ENCODE measurements around the gene DND1. TPM values are rescaled to one million over a fixed set of nuclear protein-coding genes. Genes with fewer than 3 reads are reported as not detected.
"Not testable (repeated sequence)": the region's sequence is repeated elsewhere in the genome, so short reads cannot be mapped to it uniquely, and the experiment has no call there.

The DND1 gene
- total RNA-seq, 2 experiments from 2014 or later, result 2.1 to 3.0 TPM

DNA sequence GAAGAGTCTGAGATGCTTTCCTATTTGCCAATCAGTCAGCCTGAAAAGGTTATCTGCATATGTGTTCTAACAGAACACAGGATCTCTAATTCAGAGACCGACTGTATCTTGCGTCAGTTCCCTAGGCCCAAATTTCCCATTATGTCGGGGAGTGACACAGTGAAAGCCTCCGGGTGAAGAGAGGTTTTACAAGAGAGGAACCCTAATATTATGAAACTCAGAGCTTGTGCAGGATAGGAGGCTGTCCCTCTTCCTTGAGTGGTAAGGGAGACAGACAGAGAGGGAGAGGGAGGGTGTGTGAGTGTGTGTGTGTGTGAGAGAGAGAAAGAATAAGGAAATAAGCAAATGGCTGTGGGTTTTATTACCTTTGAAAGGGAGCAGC lies 42.3 kb downstream of the DND1 start:
- Mint-ChIP-seq H3K4me1 (peaks cover 31% of the 10 kb centered on the region), H3K4me3 (no peak overlapping the region), H3K36me3 (ENCODE audit: low read depth) (no peaks in the 10 kb centered on the region), H3K27ac (no peak overlapping the region), H3K27me3 (peaks cover 14% of the 10 kb centered on the region), H3K9me3 (ENCODE audit: low read depth) (no peaks in the 10 kb centered on the region)
- ATAC-seq (no peak), DNase-seq (no peak)
- ChIA-PET POLR2A (no interaction called here), CTCF (interaction anchor here (0.9 to 2.0 kb wide), 3 partner anchors 8 to 66 kb away, joined by 3 to 6 read pairs (median 5); partner anchors contain the start of genes IK, NDUFA2 and TMCO6)
- intact Hi-C loops (cut with DNase I, micrococcal nuclease), result no loop called here

DNA sequence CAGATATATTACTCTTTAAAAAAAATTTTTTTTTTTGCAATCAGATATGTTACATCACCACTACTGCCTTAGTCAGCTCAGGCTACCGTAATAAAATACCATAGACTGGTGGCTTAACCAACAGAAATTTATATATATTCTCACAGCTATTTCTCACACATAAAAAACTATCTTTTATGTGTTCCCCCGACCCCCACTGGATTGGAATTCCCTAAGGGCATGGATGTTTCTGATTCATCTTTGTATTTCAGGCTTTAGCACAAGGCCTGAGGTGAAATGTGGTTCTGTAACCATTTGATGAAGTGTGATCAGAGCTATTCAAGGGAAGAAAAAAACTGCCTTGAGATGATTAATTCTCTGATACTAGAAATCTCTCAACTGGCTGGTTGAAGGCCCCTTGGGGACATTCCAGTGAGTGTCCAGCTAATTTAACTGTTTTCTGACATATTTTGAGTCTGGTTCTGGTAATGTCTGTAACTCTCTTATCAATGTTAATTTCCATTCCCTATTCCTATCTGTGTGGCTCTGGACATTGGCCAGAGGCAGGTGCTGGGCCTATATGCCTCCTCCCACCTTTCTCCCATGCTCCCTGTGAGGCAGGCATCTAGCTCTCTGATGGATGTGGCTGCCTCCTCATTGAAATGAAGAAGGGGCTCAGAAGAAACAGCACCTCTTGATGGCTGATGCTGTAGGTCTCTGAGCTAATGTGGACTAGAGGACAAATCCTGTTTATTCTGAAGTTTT lies 42.9 kb downstream of the DND1 start:
- Mint-ChIP-seq H3K9me3 (ENCODE audit: low read depth) (no peaks in the 10 kb centered on the region), H3K4me3 (no peak overlapping the region), H3K36me3 (ENCODE audit: low read depth) (no peaks in the 10 kb centered on the region), H3K27me3 (peaks cover 14% of the 10 kb centered on the region), H3K27ac (no peak overlapping the region), H3K4me1 (peaks cover 28% of the 10 kb centered on the region)
- DNase-seq, result no peak
- ChIA-PET CTCF (interaction anchor here (0.7 to 1.0 kb wide), 3 partner anchors 8 to 77 kb away, joined by 3 to 6 read pairs (median 3); partner anchors contain the start of gene TMCO6), POLR2A (interaction anchor here (0.6 kb wide), 1 partner anchor 105 kb away, joined by 3 read pairs; no protein-coding TSS in a partner anchor)
- no peak for ATAC-seq
- intact Hi-C loops (cut with DNase I, micrococcal nuclease), result no loop called here

GRCh38 chr5:140628711-140629110 lies 44.7 kb downstream of the DND1 start:
- Mint-ChIP-seq H3K27ac (no peak overlapping the region), H3K27me3 (peaks cover 12% of the 10 kb centered on the region), H3K9me3 (ENCODE audit: low read depth) (no peaks in the 10 kb centered on the region), H3K36me3 (ENCODE audit: low read depth) (no peaks in the 10 kb centered on the region), H3K4me1 (peaks cover 18% of the 10 kb centered on the region), H3K4me3 (no peak overlapping the region)
- DNase-seq, result no peak
- intact Hi-C loops (cut with DNase I, micrococcal nuclease), result no loop called here
- ATAC-seq, result no peak
- ChIA-PET CTCF (interaction anchor here (0.7 kb wide), 1 partner anchor 379 kb away, joined by 4 read pairs; no protein-coding TSS in a partner anchor), POLR2A (no interaction called here)

- DNase-seq (no peak), ATAC-seq (no peak)
- ChIA-PET POLR2A (no interaction called here), CTCF (interaction anchor here (0.8 kb wide), 1 partner anchor 62 kb away, joined by 3 read pairs; no protein-coding TSS in a partner anchor)
- Mint-ChIP-seq H3K27me3 (peaks cover 9% of the 10 kb centered on the region), H3K27ac (no peak overlapping the region), H3K36me3 (ENCODE audit: low read depth) (no peaks in the 10 kb centered on the region), H3K4me1 (peaks cover 12% of the 10 kb centered on the region), H3K4me3 (no peak overlapping the region), H3K9me3 (ENCODE audit: low read depth) (no peaks in the 10 kb centered on the region)
- intact Hi-C loops (cut with DNase I, micrococcal nuclease), result no loop called here
These were observed 45.4 kb downstream of the DND1 start for GRCh38 chr5:140627972-140628371.

DNA sequence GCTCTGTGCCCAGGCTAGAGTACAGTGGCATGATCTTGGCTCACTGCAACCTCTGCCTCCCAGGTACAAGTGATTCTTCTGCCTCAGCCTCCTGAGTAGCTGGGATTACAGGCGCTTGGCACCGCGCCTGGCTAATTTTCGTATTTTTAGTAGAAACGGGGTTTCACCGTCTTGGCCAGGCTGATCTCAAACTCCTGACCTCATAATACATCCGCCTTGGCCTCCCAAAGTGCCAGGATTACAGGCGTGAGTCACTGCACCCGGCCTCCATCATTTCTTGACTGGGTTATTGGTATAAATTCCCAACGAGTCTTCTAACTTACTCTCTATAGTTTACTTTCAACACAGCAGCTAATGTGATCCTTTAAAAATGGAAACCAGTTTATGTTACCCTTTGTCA lies 48.5 kb downstream of the DND1 start:
- H3K27me3 Mint-ChIP-seq; POLR2A ChIA-PET; H3K27ac Mint-ChIP-seq; H3K9me3 Mint-ChIP-seq (ENCODE audit: low read depth); H3K4me1 Mint-ChIP-seq; ATAC-seq; DNase-seq; intact Hi-C loops (cut with DNase I, micrococcal nuclease); H3K4me3 Mint-ChIP-seq; H3K36me3 Mint-ChIP-seq (ENCODE audit: low read depth): not testable (repeated sequence)
- CTCF ChIA-PET, result interaction anchor here (0.6 to 1.1 kb wide), 2 partner anchors 273 to 386 kb away, joined by 3 read pairs; no protein-coding TSS in a partner anchor

GRCh38 chr5:140623061-140623460 lies 50.3 kb downstream of the DND1 start:
- H3K4me3 Mint-ChIP-seq; H3K27me3 Mint-ChIP-seq; ATAC-seq; H3K4me1 Mint-ChIP-seq; H3K27ac Mint-ChIP-seq; POLR2A ChIA-PET; DNase-seq; H3K36me3 Mint-ChIP-seq (ENCODE audit: low read depth); H3K9me3 Mint-ChIP-seq (ENCODE audit: low read depth); intact Hi-C loops (cut with DNase I, micrococcal nuclease): not testable (repeated sequence)
- CTCF ChIA-PET, result interaction anchor here (0.6 kb wide), 1 partner anchor 94 kb away, joined by 3 read pairs; no protein-coding TSS in a partner anchor

DNA sequence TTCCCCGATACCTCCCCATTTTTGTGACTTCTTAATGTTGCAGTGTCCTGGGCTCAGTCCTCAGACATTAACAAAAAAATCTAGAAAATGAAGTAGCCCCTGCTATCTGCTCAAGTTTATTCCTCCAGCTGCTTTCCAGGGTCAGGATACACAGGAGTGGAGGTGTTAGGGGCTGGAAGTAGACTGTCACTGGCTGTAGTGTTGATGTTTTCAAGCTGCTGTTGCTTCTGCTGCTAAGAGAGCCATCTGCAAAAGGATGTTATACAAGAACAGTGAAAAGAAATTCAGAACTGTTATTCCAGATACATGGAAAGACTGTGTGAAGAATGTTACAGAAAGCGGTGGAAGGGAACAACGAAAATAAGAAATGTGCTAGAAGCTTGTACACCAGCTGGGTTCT lies 51.1 kb downstream of the DND1 start:
- Mint-ChIP-seq H3K36me3 (ENCODE audit: low read depth) (no peaks in the 10 kb centered on the region), H3K27ac (no peak overlapping the region), H3K27me3 (peaks cover 3% of the 10 kb centered on the region), H3K4me3 (no peak overlapping the region), H3K9me3 (ENCODE audit: low read depth) (no peaks in the 10 kb centered on the region), H3K4me1 (no peaks in the 10 kb centered on the region)
- intact Hi-C loops (cut with DNase I, micrococcal nuclease), result no loop called here
- DNase-seq (no peak), ATAC-seq (no peak)
- CTCF ChIA-PET, result no interaction called here
- POLR2A ChIA-PET, result no interaction called here

Small RNA genes within 50 kb of the gene (microRNA-seq; reads per million reads assigned to microRNA genes)
- 2.1 reads per million for gene MIR3655 (ENCODE audit: borderline replicate concordance)

Other genes with a start within 250 kb of the DND1 start
- gene EIF4EBP3, start 125.9 kb downstream of the DND1 start, total RNA-seq, result 10 to 100 TPM; 15.8 to 17.3 TPM
- 10 to 100 TPM; 33.2 to 47.3 TPM for gene SRA1, start 116.1 kb downstream of the DND1 start, total RNA-seq
- 10 to 100 TPM; 12.8 to 19.0 TPM for gene APBB3, start 109.0 kb downstream of the DND1 start, total RNA-seq
- gene SLC35A4, start 108.7 kb downstream of the DND1 start, total RNA-seq, result 10 to 100 TPM; 61.8 to 65.4 TPM
- under 1 TPM; 0.26 to 0.43 TPM for gene CD14, start 40.4 kb downstream of the DND1 start, total RNA-seq
- 10 to 100 TPM; 36.5 to 36.6 TPM for gene TMCO6, start 34.1 kb downstream of the DND1 start, total RNA-seq
- 10 to 100 TPM; 48.5 to 62.0 TPM for gene NDUFA2, start 25.9 kb downstream of the DND1 start, total RNA-seq
- gene IK, start 25.7 kb downstream of the DND1 start, total RNA-seq, result 100 to 1,000 TPM in 1 of 2 experiments, 10 to 100 TPM in 1; 97.1 to 187 TPM
- gene WDR55, start 8.7 kb downstream of the DND1 start, total RNA-seq, result 10 to 100 TPM; 25.9 to 31.7 TPM
- gene HARS1, start 17.8 kb upstream of the DND1 start, total RNA-seq, result 10 to 100 TPM; 83.3 to 91.0 TPM
- gene HARS2, start 17.9 kb upstream of the DND1 start, total RNA-seq, result 10 to 100 TPM; 20.9 to 28.1 TPM
- gene ZMAT2, start 26.9 kb upstream of the DND1 start, total RNA-seq, result 10 to 100 TPM; 49.9 to 55.3 TPM
- gene PCDHA1, start 112.6 kb upstream of the DND1 start, total RNA-seq, result not detected
- not detected for gene PCDHA2, start 121.3 kb upstream of the DND1 start, total RNA-seq
- not detected for gene PCDHA3, start 127.5 kb upstream of the DND1 start, total RNA-seq
- gene PCDHA4, start 133.5 kb upstream of the DND1 start, total RNA-seq, result not detected
- gene PCDHA5, start 148.0 kb upstream of the DND1 start, total RNA-seq, result not detected
- gene PCDHA6, start 154.4 kb upstream of the DND1 start, total RNA-seq, result not detected
- not detected for gene PCDHA7, start 160.7 kb upstream of the DND1 start, total RNA-seq
- not detected for gene PCDHA8, start 167.6 kb upstream of the DND1 start, total RNA-seq
- not detected for gene PCDHA9, start 174.8 kb upstream of the DND1 start, total RNA-seq
- gene PCDHA10, start 182.3 kb upstream of the DND1 start, total RNA-seq, result not detected
- not detected for gene PCDHA11, start 195.4 kb upstream of the DND1 start, total RNA-seq
- not detected for gene PCDHA12, start 201.7 kb upstream of the DND1 start, total RNA-seq
- not detected for gene PCDHA13, start 208.5 kb upstream of the DND1 start, total RNA-seq

Data from activated CD4-positive, alpha-beta T cell treated with anti-CD3 and anti-CD28 coated beads for 36 hours (primary cell).